Measurements from ENCODE around the gene A1BG. TPM values are rescaled to one million over a fixed set of nuclear protein-coding genes. Genes with fewer than 3 reads are reported as not detected.

A1BG gene
- total RNA-seq, 1 donor from 2014 or later, result 27.3 TPM

DNA sequence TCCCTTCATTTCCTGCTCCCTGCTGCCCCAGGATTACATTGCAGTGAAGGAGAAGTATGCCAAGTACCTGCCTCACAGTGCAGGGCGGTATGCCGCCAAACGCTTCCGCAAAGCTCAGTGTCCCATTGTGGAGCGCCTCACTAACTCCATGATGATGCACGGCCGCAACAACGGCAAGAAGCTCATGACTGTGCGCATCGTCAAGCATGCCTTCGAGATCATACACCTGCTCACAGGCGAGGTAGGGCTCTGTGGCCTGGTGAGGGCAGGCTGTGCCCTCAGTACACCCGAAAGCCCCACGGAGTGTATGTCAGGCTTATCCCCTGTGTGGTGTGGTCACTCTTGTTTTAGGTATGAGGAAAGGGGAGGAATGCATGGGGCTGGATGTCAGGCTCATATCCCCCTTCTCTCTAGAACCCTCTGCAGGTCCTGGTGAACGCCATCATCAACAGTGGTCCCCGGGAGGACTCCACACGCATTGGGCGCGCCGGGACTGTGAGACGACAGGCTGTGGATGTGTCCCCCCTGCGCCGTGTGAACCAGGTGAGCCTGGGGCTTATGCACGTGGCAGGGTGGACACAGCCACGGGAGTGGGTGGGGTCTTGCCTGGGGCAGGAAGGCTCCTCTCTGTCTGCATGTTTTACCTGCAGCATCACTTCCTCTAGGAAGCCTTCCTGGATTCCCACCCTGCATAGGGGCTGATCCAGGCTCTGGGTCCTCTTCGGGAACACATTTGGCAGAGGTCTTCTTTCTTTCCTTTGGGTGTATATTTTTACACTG, 39.8 kb upstream of the A1BG start:
- H3K27ac Mint-ChIP-seq (ENCODE audit: unreplicated experiment), result no peak overlapping the region

DNA sequence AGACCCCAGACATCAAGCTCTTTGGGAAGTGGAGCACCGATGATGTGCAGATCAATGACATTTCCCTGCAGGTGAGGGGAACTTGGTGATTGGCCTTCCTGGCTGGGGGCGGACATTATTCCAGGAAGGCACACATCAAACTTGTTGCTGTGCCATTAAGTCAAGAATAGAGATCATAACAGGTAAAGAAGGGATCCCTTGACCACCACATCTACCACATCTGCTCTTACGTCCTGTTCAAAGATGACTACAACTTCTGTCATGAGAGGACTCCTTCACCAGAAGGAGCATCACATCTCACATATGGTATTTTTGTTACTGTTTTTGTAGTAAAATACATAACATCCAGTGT, 34.9 kb upstream of the A1BG start:
- TF ChIP-seq, protein P1, sequence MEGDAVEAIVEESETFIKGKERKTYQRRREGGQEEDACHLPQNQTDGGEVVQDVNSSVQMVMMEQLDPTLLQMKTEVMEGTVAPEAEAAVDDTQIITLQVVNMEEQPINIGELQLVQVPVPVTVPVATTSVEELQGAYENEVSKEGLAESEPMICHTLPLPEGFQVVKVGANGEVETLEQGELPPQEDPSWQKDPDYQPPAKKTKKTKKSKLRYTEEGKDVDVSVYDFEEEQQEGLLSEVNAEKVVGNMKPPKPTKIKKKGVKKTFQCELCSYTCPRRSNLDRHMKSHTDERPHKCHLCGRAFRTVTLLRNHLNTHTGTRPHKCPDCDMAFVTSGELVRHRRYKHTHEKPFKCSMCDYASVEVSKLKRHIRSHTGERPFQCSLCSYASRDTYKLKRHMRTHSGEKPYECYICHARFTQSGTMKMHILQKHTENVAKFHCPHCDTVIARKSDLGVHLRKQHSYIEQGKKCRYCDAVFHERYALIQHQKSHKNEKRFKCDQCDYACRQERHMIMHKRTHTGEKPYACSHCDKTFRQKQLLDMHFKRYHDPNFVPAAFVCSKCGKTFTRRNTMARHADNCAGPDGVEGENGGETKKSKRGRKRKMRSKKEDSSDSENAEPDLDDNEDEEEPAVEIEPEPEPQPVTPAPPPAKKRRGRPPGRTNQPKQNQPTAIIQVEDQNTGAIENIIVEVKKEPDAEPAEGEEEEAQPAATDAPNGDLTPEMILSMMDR (IDR thresholded peaks at IDR 0.05; ENCODE audit: partially characterized antibody, unreplicated experiment), result no peak
- H3K4me1 Mint-ChIP-seq (ENCODE audit: low read depth, unreplicated experiment), result peaks cover 6% of the 10 kb centered on the region
- peak overlapping the region; percentile 97 for H3K27ac Mint-ChIP-seq (ENCODE audit: unreplicated experiment)
- H3K9me3 Mint-ChIP-seq (ENCODE audit: unreplicated experiment), result peaks cover 6% of the 10 kb centered on the region
- H3K4me3 Mint-ChIP-seq (ENCODE audit: unreplicated experiment), result peak overlapping the region; percentile 97
- DNase-seq, result no peak
- H3K27me3 Mint-ChIP-seq (ENCODE audit: unreplicated experiment), result peaks cover 4% of the 10 kb centered on the region
- H3K36me3 Mint-ChIP-seq (ENCODE audit: unreplicated experiment), result no peaks in the 10 kb centered on the region

More for the DNA sequence above, 39.8 kb upstream of the A1BG start:
- no peaks in the 10 kb centered on the region for H3K36me3 Mint-ChIP-seq (ENCODE audit: unreplicated experiment)
- H3K4me3 Mint-ChIP-seq (ENCODE audit: unreplicated experiment), result no peak overlapping the region
- TF ChIP-seq, protein P1 (IDR thresholded peaks at IDR 0.05; ENCODE audit: partially characterized antibody, unreplicated experiment), result no peak
- peaks cover 2% of the 10 kb centered on the region for H3K4me1 Mint-ChIP-seq (ENCODE audit: low read depth, unreplicated experiment)
- DNase-seq, result no peak
- peaks cover 8% of the 10 kb centered on the region for H3K27me3 Mint-ChIP-seq (ENCODE audit: unreplicated experiment)
- peaks cover 8% of the 10 kb centered on the region for H3K9me3 Mint-ChIP-seq (ENCODE audit: unreplicated experiment)

DNA sequence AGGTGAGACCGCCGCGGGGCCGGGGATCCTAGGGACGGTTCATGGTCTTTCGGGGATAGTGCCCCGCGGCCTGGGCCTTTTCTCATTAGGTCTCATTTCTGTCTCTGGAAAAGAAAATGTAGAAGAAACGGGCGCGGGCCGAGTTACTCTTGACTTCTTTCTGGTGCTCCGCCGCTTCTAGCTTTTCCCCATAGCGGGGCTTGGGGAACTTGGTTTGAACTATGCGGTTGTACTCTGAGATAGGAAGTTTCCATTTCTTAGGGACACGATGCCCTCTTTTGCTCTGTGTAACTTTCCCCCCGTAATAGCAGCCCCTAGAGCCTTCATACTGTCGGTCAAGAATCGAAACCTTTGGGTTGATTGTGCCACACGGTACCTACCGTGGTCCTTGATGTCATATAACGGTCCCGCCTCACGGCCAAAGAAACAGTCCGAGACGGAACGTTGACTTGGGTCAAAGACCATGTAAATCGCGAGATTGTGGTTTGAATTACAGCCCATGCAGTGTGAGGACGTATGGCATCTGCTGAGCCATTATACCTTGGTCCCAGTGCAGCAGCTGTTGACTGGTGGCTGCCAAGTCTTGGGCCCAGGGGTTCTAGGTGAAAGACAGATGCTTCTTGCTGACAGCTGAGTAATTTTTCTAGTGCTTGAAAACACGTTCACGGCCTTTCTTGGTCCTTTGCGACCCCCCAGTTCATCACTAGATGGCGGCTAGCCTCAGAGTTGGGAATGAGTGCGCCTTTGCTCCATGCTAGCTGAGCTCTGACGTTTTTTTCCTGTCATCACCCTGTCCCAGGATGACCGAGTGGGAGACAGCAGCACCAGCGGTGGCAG, 34.3 kb upstream of the A1BG start:
- peaks cover 6% of the 10 kb centered on the region for H3K4me1 Mint-ChIP-seq (ENCODE audit: low read depth, unreplicated experiment)

DNA sequence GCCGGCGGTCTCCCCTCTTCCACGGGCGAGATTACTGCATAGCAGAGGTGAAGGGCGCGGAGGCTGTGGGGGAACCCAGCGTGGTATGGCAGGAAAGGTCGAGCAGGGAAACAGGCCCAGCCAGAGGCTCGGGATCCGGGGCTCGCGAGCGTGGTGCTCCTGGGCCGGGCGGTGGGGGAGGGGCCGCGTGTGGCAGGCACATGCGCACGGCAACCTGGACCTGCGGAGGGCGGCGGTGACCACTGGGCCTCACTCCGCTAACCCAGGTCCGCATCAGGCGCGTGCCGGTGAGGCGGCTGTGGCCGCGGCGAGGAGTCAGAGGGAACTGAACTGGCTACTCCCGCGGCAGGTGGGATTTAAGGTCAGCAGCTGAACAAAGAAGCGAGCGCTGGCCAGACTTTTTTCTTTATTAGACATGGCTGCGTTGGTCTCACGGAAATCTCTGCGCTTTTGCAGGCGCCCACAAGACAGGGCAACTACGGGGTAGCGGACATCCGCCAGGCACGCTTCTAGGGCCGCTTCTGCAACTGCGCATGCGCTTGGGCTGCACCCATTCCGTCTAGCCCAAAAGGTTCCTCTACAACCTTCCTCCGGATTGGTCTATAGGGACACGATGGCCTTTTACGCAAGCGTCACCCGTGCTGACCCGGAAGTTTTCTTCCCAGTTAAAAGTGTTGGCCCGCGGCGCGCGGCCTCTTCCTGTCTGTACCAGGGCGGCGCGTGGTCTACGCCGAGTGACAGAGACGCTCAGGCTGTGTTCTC, 33.5 kb upstream of the A1BG start, which contains the start of gene RPS5:
RPS5 (plus strand) TSS at position 694 of the 762 bp plus-strand sequence. CDS start 869 bp downstream, outside the sequence.
- peaks cover 6% of the 10 kb centered on the region for H3K9me3 Mint-ChIP-seq (ENCODE audit: unreplicated experiment)
- H3K36me3 Mint-ChIP-seq (ENCODE audit: unreplicated experiment), result no peaks in the 10 kb centered on the region
- H3K27ac Mint-ChIP-seq (ENCODE audit: unreplicated experiment), result peak within 1 kb of the TSS; percentile 97
- DNase-seq, result peak; percentile 90
- H3K4me1 Mint-ChIP-seq (ENCODE audit: low read depth, unreplicated experiment), result peaks cover 9% of the 10 kb centered on the region
- H3K27me3 Mint-ChIP-seq (ENCODE audit: unreplicated experiment), result peaks cover 4% of the 10 kb centered on the region
- TF ChIP-seq, protein P1 (IDR thresholded peaks at IDR 0.05; ENCODE audit: partially characterized antibody, unreplicated experiment), result no peak
- peak within 1 kb of the TSS; percentile 97 for H3K4me3 Mint-ChIP-seq (ENCODE audit: unreplicated experiment)

More for the DNA sequence above, 34.3 kb upstream of the A1BG start:
- H3K27me3 Mint-ChIP-seq (ENCODE audit: unreplicated experiment), result peaks cover 4% of the 10 kb centered on the region
- DNase-seq, result no peak
- TF ChIP-seq, protein P1 (IDR thresholded peaks at IDR 0.05; ENCODE audit: partially characterized antibody, unreplicated experiment), result no peak
- peak overlapping the region; percentile 97 for H3K4me3 Mint-ChIP-seq (ENCODE audit: unreplicated experiment)
- H3K36me3 Mint-ChIP-seq (ENCODE audit: unreplicated experiment), result no peaks in the 10 kb centered on the region
- H3K27ac Mint-ChIP-seq (ENCODE audit: unreplicated experiment), result peak overlapping the region; percentile 97
- peaks cover 6% of the 10 kb centered on the region for H3K9me3 Mint-ChIP-seq (ENCODE audit: unreplicated experiment)

All from glutamatergic neuron (in vitro differentiated cells).